ENCODE measurements around the gene NIPA2.
"Not testable (repeated sequence)": the region's sequence is repeated elsewhere in the genome, so short reads cannot be mapped to it uniquely, and the experiment has no call there.

The NIPA2 gene

DNA sequence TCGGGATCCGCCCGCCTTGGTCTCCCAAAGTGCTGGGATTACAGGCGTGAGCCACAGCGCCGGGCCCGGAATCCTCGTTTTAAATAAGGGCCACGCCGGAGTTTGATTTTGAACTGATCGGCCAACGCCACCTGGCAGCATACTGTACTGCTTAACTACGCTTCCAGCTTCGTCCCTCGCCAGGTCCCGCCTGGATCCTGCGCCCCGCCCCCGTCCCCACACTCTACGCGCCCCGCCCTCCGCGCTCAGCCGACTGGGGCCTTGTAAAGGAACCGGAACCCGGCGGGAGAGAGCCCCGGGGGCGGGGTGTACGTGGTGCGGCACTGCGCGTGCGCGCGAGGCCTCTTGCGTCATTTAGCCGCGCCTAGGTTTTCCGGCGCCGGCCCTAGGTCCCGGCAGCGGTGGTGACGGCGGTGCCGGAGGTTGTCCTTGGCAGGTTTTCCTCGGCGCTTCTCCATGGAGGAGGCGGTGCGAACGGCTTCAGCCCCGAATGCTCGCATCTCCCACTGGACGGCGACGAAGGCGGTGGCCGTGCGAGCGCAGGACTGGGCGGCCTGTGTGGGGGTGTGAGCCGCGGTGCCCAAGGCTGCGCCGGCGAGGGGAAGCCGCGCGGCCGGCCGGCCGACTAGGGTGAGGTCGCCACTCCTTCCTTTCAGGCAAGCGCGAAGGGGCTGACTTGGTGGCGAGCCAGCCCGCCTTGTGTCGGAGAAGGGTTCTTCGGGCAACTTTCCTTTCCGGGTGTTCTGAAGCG, at the start of gene NIPA2:
Gene NIPA2 (plus strand): TSS at position 375 of the 751 bp plus-strand sequence. CDS start 13,066 bp downstream, outside the sequence.
- peak; percentile 95 to 99 (median 97) for DNase-seq (ENCODE audit: low read depth in 3 of 3)

DNA sequence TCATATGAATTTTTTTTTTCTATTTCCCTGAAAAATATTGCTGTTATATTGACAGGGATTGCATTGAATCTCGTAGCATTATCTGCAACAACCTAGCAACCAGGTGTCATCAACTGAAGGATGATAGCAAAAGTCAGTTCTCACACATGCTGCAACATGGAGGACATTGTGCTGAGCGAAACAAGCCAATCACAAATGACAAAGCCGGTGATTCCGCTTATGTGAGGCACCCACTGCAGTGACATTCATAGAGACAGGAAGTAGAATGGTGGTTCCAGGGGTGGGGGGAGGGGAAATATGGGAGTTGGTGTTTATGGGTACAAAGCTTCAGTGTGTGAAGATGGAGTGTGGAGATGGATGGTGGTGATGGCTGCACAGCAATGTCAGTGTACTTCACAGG, 44.4 kb upstream of the NIPA2 start:
- no peak for DNase-seq (ENCODE audit: low read depth in 3 of 3)

DNA sequence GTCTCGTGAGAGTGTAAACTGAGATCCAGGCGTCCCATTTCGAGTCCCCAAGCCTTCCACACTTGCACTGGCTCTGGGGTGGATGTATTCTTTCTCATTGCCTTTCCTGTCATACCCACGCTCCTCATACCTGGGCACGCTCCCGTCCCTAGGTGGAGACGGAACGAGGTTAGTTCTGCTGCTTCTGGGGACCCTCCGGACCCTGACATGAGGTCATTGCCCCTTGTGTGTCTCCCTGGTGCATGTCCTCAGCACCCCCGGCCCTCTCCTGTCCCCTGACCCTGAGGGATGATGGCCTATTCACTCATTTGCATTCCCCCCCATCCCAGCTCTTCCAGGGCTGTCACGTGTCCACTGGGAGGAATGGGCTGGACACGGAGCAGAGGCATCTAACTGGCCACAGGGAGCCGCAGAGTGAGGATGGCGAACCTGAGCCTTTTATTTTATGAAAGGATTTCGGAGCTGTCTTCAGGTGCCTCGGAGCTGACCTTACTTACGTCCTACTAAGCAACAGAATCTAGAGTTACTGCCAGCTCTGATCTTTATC, 43.8 kb upstream of the NIPA2 start:
- no peak for DNase-seq (ENCODE audit: low read depth in 3 of 3)

DNA sequence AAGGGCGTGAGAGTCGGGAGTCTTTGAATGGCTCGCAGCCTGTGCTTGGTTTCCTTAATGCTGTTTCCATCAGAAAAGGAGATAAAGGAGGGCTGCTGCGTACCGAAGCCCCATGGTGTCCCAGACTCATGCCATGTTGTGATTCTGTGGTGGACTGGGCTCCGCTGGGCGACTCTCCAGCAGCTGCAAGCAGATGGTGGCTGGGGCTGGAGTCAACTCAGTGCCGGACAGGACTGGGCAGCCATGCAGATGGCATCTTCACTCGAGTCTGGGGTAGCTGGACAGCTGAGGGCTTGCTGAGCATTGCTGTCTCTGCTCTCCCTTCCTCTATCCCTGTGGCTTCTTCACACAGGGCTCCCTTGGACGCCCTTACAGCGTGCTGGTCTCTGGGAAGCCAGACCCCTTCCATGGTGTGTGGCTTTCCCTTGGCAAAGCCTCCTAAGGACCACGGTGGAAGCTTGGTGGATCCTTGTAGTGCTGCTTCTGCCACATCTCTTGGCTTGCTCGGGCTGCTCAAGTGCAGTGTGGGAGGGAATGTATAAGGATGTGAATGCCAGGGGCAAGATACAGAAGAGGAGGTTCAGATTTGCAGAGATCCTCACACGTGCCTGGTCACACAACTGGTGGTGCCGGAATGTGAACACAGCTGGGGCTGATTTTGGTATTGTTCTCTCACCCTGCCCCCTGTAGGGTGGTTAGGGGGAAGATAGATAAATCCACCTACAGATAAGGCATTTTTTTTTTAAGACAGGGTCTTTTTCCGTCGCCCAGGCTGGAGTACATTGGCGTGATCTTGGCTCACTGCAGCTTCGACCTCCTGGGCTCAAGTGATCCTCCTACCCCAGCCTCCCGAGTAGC, 43.0 kb upstream of the NIPA2 start:
- no peak for DNase-seq (ENCODE audit: low read depth in 3 of 3)

DNA sequence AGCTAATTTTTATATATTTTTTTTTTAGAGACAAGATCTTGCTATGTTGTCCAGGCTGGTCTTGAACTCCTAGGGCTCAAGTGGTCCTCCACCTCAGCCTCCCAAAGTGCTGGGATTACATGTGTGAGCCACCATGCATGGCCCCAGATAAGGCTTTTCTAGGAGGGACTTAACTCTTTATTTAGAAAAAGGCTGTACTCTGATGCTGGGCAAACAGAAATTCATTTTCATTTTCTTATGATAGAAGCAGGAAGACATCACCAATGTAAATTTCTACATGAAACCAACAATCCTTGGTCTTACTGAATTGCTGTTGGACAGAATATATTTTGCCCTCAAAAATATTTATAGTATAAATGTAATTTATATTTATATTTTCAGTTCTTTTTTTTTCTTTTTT, 42.4 kb upstream of the NIPA2 start:
- no peak for DNase-seq (ENCODE audit: low read depth in 3 of 3)

DNA sequence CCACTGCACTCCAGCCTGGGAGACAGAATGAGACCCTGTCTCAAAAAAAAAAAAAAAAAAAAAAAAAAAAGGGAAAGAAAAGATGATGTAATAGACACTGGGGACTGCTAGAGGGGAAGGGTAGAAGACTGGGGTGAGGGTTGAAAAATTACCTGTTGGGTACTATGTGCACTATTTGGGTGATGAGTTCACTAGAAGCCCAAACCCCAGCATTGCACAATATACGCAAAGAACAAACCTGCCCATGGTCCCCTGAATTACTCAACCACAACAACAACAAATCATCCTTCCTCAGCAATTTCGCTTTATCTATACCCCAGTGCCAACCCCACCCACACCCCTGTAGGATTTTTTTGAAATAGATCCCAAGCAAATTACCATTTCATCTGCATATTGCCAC, 38.6 kb upstream of the NIPA2 start:
- DNase-seq (ENCODE audit: low read depth in 3 of 3) = no peak

DNA sequence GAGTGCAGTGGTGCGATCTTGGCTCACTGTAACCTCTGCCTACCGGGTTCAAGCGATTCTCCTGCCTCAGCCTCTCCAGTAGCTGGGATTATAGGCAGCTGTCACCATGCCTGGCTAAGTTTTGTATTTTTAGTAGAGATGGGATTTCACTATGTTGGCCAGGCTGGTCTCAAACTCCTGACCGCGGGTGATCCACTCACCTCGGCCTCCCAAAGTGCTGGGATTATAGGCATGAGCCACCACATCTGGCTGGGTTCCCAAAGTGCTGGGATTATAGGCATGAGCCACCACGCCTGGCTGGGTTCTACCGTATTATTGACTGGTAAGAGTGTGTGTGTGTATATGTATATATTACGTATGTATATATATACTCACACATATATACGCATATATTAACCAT, 35.5 kb upstream of the NIPA2 start:
- not testable (repeated sequence) for DNase-seq (ENCODE audit: low read depth in 3 of 3)

DNA sequence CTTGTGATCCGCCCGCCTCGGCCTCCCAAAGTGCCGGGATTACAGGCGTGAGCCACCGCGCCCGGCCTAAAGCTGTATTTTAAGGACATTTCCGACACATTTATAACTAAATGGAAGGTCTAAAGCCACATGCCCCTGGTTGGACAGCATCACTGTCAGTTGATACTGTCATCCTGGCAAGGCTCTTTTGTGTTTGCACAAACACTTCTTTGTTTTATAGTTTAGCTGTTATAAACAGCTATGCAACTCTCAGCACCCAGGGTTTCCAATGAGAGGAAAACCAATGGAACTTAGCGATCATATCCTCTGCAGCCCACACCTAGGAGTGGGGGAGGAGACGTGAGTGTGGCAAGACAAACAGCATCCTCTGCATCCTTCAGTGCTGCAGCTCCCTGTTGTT, 32.3 kb upstream of the NIPA2 start:
- no peak for DNase-seq (ENCODE audit: low read depth in 3 of 3)

DNA sequence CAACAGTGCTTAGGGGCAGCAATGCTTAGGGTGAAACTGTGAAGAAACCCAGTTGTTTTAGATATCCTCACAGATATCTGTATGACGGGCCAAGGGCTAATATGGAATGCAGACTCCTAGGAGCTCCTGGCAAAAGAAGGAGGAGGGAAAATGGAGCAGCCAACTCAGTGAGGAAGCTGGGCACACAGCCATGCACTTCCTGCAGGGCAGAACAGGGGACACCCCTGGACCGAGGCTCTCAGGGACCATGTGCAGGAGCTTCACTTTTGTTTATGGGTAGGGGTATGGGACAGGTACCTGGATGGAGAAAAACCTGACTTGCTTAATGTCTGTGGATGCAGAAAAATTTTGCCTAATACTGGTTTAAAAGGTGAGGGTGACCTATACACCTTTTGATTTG, 31.8 kb upstream of the NIPA2 start:
- DNase-seq (ENCODE audit: low read depth in 3 of 3) = no peak

DNA sequence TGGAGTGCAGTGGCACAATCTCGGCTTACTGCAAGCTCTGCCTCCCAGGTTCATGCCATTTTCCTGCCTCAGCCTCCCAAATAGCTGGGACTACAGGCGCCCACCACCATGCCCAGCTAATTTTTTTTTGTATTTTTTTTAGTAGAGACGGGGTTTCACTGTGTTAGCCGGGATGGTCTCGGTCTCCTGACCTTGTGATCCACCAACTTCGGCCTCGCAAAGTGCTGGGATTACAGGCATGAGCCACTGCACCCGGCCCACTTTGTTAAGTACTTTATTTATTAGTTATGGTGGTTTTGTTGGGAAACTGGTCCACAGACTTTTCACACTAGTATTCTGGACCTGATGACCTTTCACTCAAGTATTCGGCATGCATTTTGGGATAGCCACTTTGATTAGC, 30.6 kb upstream of the NIPA2 start:
- DNase-seq (ENCODE audit: low read depth in 3 of 3) = not testable (repeated sequence)

DNA sequence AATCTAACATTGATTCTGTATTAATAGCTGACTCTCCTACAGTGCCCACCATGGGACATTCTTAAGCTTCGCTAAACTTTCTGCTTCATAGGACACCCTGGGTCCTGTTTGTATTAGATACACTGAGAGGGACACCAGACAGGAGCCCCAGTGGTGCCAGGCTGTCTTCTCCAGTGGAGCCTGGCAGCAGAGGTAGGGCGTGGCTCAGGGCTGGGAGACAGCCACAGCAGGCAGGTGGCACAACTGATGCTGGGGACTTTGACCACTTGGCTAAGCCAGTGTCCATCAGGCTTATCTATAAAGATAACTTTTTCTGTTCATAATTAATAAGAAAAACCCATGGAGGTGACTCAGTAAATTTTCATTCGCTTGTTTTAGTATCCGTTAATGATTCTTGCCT, 30.2 kb upstream of the NIPA2 start:
- no peak for DNase-seq (ENCODE audit: low read depth in 3 of 3)

DNA sequence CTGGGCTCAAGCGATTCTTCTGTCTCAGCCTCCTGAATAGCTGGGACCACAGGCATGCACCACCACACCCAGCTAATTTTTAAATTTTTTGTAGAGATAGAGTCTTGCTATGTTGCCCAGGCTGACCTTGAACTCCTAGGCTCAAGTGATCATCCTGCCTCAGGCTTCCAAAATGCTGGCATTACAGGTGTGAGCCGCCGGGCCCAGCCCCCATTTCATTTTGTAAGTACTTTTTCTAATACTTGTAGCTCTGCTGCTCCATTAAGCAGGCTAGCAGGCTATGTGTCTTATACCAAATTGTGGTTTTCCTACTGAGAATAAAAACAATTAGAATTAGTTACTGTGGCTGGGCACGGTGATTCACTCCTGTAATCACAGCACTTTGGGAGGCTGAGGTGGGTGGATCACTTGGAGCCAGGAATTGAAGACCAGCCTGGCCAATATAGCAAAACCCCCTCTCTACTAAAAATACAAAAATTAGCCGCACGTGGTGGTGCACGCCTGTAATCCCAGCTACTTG, 29.6 kb upstream of the NIPA2 start:
- no peak for DNase-seq (ENCODE audit: low read depth in 3 of 3)

DNA sequence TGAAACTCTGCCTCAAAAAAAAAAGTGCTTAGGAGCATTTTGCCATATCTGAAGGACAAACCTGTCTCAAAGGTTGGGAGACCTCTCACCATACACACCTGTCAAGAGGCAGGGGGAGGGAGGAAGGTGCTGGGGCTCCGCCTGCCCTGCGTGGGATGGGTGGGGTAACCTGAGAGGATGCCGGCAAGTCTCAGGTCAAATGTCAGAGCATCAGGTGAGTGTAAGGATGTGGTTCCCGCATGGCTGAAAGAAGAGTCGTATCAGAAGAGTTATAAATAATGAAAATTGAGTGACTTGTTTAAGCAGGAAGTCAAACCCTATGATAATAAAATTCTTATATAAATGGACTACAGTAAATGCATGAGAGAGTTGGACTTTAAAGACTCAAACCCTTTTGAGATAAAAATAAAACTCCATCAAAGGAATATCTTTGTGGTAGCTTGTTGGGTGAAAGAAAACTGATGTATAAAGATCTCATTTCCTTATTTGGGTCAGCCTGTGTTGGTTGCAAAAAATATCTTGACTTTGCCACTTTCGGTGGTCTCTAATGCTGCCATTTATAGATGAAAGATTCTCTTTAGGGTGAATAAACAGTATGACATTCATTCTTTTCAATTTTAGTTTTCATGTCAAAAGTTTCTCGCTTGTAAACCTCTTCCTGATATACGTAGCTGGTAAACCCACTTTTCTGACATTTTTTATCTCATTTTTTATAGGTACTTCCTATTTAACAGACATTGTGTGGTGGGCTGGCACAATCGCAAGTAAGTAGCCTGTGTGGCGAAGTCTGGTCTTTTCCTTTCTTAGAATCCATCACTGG, 28.2 kb upstream of the NIPA2 start:
- DNase-seq (ENCODE audit: low read depth in 3 of 3) = no peak

DNA sequence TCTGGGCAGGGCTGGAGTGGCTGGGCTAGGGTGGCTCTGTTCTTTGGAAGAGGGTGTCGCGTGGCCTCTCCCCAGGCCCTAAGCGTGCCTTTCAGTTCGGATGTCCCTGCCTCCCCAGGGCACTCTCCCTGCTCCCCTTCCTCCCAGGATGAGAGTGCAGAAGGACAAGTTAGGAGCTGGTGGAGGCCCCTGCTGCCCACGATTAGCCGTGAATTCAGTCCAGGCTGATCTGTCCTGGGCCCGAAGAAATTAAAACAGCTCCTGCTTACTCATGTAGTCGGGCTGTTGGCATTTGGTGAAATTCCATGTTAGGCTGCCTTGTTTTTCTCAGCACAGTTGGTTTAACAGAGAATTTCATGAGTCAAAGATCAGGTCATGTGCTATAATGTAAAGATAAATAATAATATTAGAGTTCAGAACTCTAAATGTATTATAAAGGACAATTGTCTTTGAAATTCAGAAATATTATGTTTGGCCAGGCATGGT, 27.6 kb upstream of the NIPA2 start:
- DNase-seq (ENCODE audit: low read depth in 3 of 3) = no peak

DNA sequence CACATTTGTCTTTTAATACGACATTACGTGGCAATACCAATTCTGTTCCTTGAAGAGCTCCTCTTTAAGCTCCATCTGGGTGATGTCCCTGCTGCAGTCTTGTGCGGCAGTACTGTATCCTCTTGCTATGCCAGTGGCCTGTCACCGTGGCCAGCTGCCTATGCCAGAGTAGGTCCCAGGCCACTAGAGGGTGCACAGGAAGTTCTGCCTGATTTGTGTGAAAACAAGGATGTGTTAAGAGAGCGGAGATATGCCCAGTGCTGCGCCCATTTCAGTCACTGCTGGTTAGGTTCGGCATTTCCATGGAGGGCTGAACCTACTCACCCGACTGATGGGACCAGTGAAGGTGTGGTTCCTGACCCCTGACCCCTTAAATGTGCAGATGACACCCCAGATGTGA, 26.8 kb upstream of the NIPA2 start:
- DNase-seq (ENCODE audit: low read depth in 3 of 3) = no peak

DNA sequence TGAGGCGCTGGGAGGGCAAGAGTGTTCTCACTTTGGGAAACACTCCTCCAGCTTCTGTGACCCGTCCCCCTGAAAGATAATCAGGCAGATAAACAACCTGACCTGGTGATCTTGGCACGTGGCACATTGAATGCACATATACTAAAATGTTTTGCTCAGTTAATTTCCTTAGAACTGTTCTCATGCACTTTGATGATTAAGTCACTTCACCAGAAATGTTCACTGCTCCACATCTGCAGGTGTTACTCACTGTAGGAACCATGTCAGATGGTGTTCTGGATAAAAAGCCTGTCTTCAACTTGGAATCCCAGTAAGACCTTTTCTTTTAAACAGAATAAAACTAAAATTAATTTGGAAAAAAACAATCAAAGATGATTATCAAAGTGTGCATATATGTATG, 24.6 kb upstream of the NIPA2 start:
- no peak for DNase-seq (ENCODE audit: low read depth in 3 of 3)

DNA sequence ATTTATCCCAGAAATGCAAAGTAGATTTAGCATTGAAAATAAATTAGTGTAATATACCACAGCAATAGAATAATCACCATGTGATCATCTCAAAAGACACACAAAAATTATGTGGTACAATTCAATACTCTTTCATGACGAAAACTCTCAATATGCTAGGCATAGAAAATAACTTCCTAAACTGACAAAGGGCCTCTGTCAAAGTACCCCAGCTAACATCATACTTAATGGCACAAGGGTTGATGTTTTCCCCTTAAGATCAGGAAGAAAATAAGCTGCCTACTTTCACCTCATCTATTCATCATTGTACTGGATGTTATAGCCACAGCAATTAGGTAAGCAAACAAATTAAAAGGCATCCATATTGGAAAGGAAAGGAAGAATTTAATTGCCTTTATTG, 22.7 kb upstream of the NIPA2 start:
- DNase-seq (ENCODE audit: low read depth in 3 of 3) = no peak

DNA sequence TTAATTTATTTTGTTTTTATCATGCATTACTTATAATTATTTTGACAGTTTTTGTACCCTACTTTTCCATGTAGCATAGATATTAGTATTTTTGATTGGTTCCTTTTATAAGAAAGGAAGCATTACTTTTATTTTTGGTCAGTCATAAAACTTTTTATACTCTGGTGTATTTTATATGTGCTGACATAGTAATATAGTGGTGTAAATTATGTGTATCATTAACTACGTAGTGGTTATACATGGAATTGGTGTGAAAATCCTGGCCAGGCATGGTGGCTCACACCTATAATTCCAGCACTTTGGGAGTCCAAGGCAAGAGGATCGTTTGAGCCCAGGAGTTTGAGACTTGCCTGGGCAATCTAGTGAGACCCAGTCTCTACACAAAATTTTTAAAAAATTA, 18.8 kb upstream of the NIPA2 start:
- DNase-seq (ENCODE audit: low read depth in 3 of 3) = no peak

DNA sequence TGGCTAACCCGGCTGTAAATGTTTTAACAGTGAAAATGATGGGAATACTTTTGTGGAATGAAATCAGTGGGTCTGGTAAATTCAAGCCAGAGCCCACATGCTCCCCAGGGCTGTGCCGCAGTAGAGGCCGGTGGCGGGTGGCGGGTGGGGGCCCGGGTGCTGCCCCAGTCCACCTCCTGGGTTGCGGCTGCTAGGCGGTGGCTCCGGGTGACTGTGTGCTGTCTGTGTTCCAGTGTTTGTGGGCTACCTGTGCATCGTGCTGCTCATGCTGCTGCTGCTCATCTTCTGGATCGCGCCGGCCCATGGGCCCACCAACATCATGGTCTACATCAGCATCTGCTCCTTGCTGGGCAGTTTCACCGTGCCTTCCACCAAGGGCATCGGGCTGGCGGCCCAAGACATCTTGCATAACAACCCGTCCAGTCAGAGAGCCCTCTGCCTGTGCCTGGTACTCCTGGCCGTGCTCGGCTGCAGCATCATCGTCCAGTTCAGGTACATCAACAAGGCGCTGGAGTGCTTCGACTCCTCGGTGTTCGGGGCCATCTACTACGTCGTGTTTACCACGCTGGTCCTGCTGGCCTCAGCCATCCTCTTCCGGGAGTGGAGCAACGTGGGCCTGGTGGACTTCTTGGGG, 14.9 kb upstream of the NIPA2 start:
- no peak for DNase-seq (ENCODE audit: low read depth in 3 of 3)

DNA sequence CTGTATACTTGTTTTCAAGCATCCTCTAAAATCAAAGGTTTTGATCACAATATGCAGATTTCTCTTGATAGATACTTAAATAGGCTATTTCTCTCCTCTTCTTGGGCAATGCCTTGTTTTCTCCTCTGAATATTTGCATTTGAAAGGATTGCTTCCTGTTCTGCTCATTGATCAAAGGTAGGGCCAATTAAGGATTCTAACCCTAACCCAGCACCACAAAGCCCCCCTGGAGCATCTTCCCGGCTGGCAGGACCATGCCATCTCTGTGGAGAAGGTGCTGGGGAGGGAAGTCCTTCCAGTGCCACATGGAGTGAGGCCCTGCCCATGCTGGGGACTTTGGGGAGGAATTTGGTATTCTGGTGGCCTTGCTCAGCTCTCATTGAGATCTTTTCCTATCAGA, 11.3 kb upstream of the NIPA2 start:
- no peak for DNase-seq (ENCODE audit: low read depth in 3 of 3)

DNA sequence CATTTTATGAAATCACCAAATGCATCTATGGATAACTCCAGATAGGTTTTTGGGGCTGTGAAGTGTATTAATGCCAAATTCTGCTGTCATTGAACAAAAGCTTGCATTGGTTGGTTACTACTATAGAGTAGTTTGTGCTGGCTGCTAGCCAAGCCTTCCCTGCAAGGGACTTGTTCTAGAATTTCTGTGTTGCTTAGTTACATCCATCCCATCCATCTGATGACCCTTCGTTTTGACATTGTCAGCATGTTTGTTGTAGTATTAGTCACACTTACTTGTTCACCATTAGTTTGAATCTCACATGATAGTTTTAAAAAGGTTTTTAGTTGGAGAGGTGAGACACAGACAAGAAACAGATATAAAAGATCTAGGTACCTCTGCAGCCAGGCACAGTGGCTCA, 7.0 kb upstream of the NIPA2 start:
- no peak for DNase-seq (ENCODE audit: low read depth in 3 of 3)
